Vagina (tissue), 2 donors: Measurements from ENCODE around the gene CDC73.

ENCODE experiments used
- POLR2AphosphoS5 ChIP-seq, 2 donors: sonication (generic); formaldehyde crosslinking; IDR thresholded peaks; one replicate each; pipeline ENCODE4 v1.9.0; 2017; ENCODE audit warnings: antibody characterized with exemption in 2 of 2, mild to moderate bottlenecking in 2 of 2, low read depth in 1 of 2; ENCODE audit not compliant: insufficient read depth in 1 of 2
- TF ChIP-seq, protein P1 (sequence below), 3 experiments: fragments of 450-650 bp in 2 of 3; fragments of 200-600 bp in 1 of 3; sonication (generic) in 1 of 3; IDR thresholded peaks; one replicate each; pipeline ENCODE4 v1.5.1; 2017 to 2019; ENCODE audit warnings: antibody characterized with exemption in 3 of 3, mild to moderate bottlenecking in 2 of 3, moderate library complexity in 2 of 3

DNA sequence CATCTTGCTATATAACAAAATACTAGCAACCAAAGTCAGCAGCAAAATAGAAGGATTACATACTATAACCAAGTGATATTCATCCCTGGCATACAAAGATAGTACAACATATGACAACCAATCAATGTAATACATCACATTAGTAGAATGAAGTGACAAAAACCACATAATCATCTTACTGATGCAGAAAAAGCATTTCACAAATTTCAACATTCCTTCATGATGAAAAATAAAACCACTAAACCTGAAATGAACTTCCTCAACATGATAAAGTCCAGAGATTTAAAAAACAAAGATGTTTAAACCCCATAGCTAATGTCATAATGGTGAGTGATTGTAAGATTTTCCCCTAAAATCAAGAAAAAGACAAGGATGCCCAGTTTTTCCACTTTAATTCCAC is 43.8 kb upstream of the CDC73 start:
- TF ChIP-seq, protein P1, sequence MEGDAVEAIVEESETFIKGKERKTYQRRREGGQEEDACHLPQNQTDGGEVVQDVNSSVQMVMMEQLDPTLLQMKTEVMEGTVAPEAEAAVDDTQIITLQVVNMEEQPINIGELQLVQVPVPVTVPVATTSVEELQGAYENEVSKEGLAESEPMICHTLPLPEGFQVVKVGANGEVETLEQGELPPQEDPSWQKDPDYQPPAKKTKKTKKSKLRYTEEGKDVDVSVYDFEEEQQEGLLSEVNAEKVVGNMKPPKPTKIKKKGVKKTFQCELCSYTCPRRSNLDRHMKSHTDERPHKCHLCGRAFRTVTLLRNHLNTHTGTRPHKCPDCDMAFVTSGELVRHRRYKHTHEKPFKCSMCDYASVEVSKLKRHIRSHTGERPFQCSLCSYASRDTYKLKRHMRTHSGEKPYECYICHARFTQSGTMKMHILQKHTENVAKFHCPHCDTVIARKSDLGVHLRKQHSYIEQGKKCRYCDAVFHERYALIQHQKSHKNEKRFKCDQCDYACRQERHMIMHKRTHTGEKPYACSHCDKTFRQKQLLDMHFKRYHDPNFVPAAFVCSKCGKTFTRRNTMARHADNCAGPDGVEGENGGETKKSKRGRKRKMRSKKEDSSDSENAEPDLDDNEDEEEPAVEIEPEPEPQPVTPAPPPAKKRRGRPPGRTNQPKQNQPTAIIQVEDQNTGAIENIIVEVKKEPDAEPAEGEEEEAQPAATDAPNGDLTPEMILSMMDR (IDR thresholded peaks at IDR 0.05), result no peak
- TF ChIP-seq POLR2AphosphoS5 (IDR thresholded peaks at IDR 0.05; ENCODE audit: insufficient read depth in 1 of 2, low read depth in 1 of 2), result no peak
